Activated naive CD8-positive, alpha-beta T cell treated with anti-CD3 and anti-CD28 coated beads, Interleukin-2, amount 10 ng/mL, durations not matched to agents 7 days and 5 days (primary cell): ENCODE results near the gene MLANA. TPM values are rescaled to one million over a fixed set of nuclear protein-coding genes. Genes with fewer than 3 reads are reported as not detected.

Source experiments
- total RNA-seq, 2 experiments: library from RNA; stranded (reverse); gene quantifications; one replicate each; pipeline ENCODE4 v1.2.3, GENCODE V29; 2021

The MLANA gene
- total RNA-seq, 2 experiments from 2014 or later: not detected

Other genes starting within 250 kb of the MLANA start
- 10 to 100 TPM; 26.5 to 27.7 TPM for gene ERMP1, start 57.8 kb upstream of the MLANA start, total RNA-seq
- gene RANBP6, start 124.7 kb downstream of the MLANA start, total RNA-seq: 10 to 100 TPM; 25.2 to 27.7 TPM